Measurements from ENCODE around the gene CD46. TPM values are rescaled to one million over a fixed set of nuclear protein-coding genes. Genes with fewer than 3 reads are reported as not detected.

Gene CD46
- total RNA-seq, 1 experiment from 2014 or later, result 100 TPM

GRCh38 chr1:207779008-207779407 lies 27.2 kb downstream of the CD46 start:
- no peak overlapping the region for H3K9ac ChIP-seq (ENCODE audit: low read length)
- intact Hi-C loops (cut with micrococcal nuclease), result no loop called here
- POLR2A ChIA-PET, result no interaction called here
- TF ChIP-seq SRF (IDR thresholded peaks at IDR 0.05; ENCODE audit: low read depth) (no peak), SIN3A (IDR thresholded peaks at IDR 0.05; ENCODE audit: low read depth) (no peak)
- H4K20me1 ChIP-seq (ENCODE audit: insufficient read depth), result no peaks in the 10 kb centered on the region
- H3K4me2 ChIP-seq (ENCODE audit: low read length), result no peak overlapping the region
- H3K27me3 ChIP-seq (ENCODE audit: insufficient read depth, low read length), result no peaks in the 10 kb centered on the region
- H3K79me2 ChIP-seq (ENCODE audit: insufficient read depth, low read length), result peaks cover 61% of the 10 kb centered on the region
- CTCF ChIA-PET, result interaction anchor here (1.6 kb wide), 1 partner anchor 18 kb away, joined by 4 read pairs; no protein-coding TSS in a partner anchor
- no peak overlapping the region for H2AFZ ChIP-seq (ENCODE audit: low read depth, low read length, poor library complexity, severe bottlenecking)
- RAD21 ChIA-PET (ENCODE audit: low non-redundant PET in 1 of 2, low total read pairs in 2 of 2, uncharacterized antibody in 2 of 2, unreplicated experiment in 2 of 2), result no interaction called here
- no peaks in the 10 kb centered on the region for H3K9me3 ChIP-seq (ENCODE audit: control insufficient read depth in 1 of 2, insufficient read depth in 1 of 2, low read depth in 1 of 2, low read length in 2 of 2)
- H3K9me2 ChIP-seq (ENCODE audit: insufficient read depth), result no peaks in the 10 kb centered on the region
- H3K4me1 ChIP-seq (ENCODE audit: control insufficient read depth in 1 of 2, insufficient read depth in 2 of 2, low read length in 2 of 2), result no peaks in the 10 kb centered on the region
- H3K36me3 ChIP-seq (ENCODE audit: control insufficient read depth in 1 of 2, insufficient read depth in 2 of 2, low read length in 2 of 2), result peaks cover 0 to 7% of the 10 kb centered on the region in 2 experiments; a peak in 1 of 4 replicates
- no peak overlapping the region for H3K27ac ChIP-seq (ENCODE audit: low read depth, low read length)
- BruUV-seq (replicated peaks), result no TSS peak
- ATAC-seq (no peak), DNase-seq (ENCODE audit: low read depth, low spot score) (no peak)
- H3K4me3 ChIP-seq (replicated peaks in 1 of 2; ENCODE audit: low read depth in 1 of 2, low read length in 2 of 2), result no peak overlapping the region

- no peak for ATAC-seq
- peaks cover 55% of the 10 kb centered on the region for H3K79me2 ChIP-seq (ENCODE audit: insufficient read depth, low read length)
- RAD21 ChIA-PET (ENCODE audit: low non-redundant PET in 1 of 2, low total read pairs in 2 of 2, uncharacterized antibody in 2 of 2, unreplicated experiment in 2 of 2), result no interaction called here
Observed at GRCh38 chr1:207781312-207781711, 29.5 kb downstream of the CD46 start.

More at GRCh38 chr1:207781312-207781711, 29.5 kb downstream of the CD46 start:
- no peaks in the 10 kb centered on the region for H3K27me3 ChIP-seq (ENCODE audit: insufficient read depth, low read length)
- H4K20me1 ChIP-seq (ENCODE audit: insufficient read depth), result no peaks in the 10 kb centered on the region
- no peak overlapping the region for H3K4me2 ChIP-seq (ENCODE audit: low read length)
- CTCF ChIA-PET, result no interaction called here
- no peak overlapping the region for H3K4me3 ChIP-seq (replicated peaks in 1 of 2; ENCODE audit: low read depth in 1 of 2, low read length in 2 of 2)
- H3K9me2 ChIP-seq (ENCODE audit: insufficient read depth), result no peaks in the 10 kb centered on the region
- H3K36me3 ChIP-seq (ENCODE audit: control insufficient read depth in 1 of 2, insufficient read depth in 2 of 2, low read length in 2 of 2), result peaks cover 0 to 22% of the 10 kb centered on the region in 2 experiments; a peak in 1 of 4 replicates
- no TSS peak for BruUV-seq (replicated peaks)
- H3K4me1 ChIP-seq (ENCODE audit: control insufficient read depth in 1 of 2, insufficient read depth in 2 of 2, low read length in 2 of 2), result no peaks in the 10 kb centered on the region
- TF ChIP-seq EZH2 (IDR thresholded peaks at IDR 0.05) (no peak), TCF7L2 (IDR thresholded peaks at IDR 0.05; ENCODE audit: borderline replicate concordance, extremely low read depth, insufficient read depth, insufficient read length) (no peak), FOSL1 (IDR thresholded peaks at IDR 0.05; ENCODE audit: low read depth) (no peak), CBX3 (IDR thresholded peaks at IDR 0.05; ENCODE audit: low read depth) (no peak), SP1 (IDR thresholded peaks at IDR 0.05; ENCODE audit: low read depth) (no peak), YY1 (IDR thresholded peaks at IDR 0.05; ENCODE audit: extremely low read depth, insufficient replicate concordance, low read depth, low read length) (no peak), ZFX (IDR thresholded peaks at IDR 0.05) (no peak)
- no peaks in the 10 kb centered on the region for H3K9me3 ChIP-seq (ENCODE audit: control insufficient read depth in 1 of 2, insufficient read depth in 1 of 2, low read depth in 1 of 2, low read length in 2 of 2)
- no peak overlapping the region for H2AFZ ChIP-seq (ENCODE audit: low read depth, low read length, poor library complexity, severe bottlenecking)
- POLR2A ChIA-PET, result no interaction called here
- H3K9ac ChIP-seq (ENCODE audit: low read length), result no peak overlapping the region
- intact Hi-C loops (cut with micrococcal nuclease), result no loop called here
- no peak for DNase-seq (ENCODE audit: low read depth, low spot score)
- H3K27ac ChIP-seq (ENCODE audit: low read depth, low read length), result no peak overlapping the region

All from HCT116 (cell line).